Measurements from ENCODE around the gene KLHL41. TPM values are rescaled to one million over a fixed set of nuclear protein-coding genes. Genes with fewer than 3 reads are reported as not detected.

The KLHL41 gene
- total and polyA plus RNA-seq, 7 donors, result 0.17 to 3.2 (median 1.6) TPM; not detected in 1

GRCh38 chr2:169464882-169465281 is 44.6 kb upstream of the KLHL41 start:
- Histone ChIP-seq H3K4me1 (peaks cover 0 to 8% (median 6%) of the 10 kb centered on the region in 4 donors), H3K36me3 (no peaks in the 10 kb centered on the region), H3K9me3 (no peaks in the 10 kb centered on the region), H3K27me3 (no peaks in the 10 kb centered on the region), H3K27ac (no peak overlapping the region), H3K4me3 (no peak overlapping the region)
- TF ChIP-seq EP300 (IDR thresholded peaks at IDR 0.05) (no peak), POLR2A (IDR thresholded peaks at IDR 0.05) (no peak), POLR2AphosphoS5 (IDR thresholded peaks at IDR 0.05) (no peak), CTCF (IDR thresholded peaks at IDR 0.05) (no peak)
- no peak for DNase-seq
- 39 to 68% methylated on average over 2 of the region's 2 CpGs for WGBS, 2 donors
- intact Hi-C loops (cut with DNase I), result loop anchor here (10.0 kb wide), 1 partner anchor 490 kb away; no protein-coding TSS in a partner anchor

- Histone ChIP-seq H3K9me3 (no peaks in the 10 kb centered on the region), H3K36me3 (no peaks in the 10 kb centered on the region), H3K4me1 (no peaks in the 10 kb centered on the region), H3K4me3 (no peak overlapping the region), H3K27me3 (no peaks in the 10 kb centered on the region), H3K27ac (no peak overlapping the region)
- TF ChIP-seq EP300 (IDR thresholded peaks at IDR 0.05), result no peak
- no peak for TF ChIP-seq POLR2AphosphoS5 (IDR thresholded peaks at IDR 0.05)
- TF ChIP-seq CTCF (IDR thresholded peaks at IDR 0.05), result no peak
- TF ChIP-seq POLR2A (IDR thresholded peaks at IDR 0.05), result no peak
- 98 to 100% methylated on average over 1 of the region's 1 CpG for WGBS, 2 donors
- DNase-seq, result no peak
- intact Hi-C loops (cut with DNase I), result loop anchor here (10.0 kb wide), 1 partner anchor 494 kb away; no protein-coding TSS in a partner anchor
These were observed 40.7 kb upstream of the KLHL41 start for GRCh38 chr2:169468841-169469240.

- Histone ChIP-seq H3K27me3 (no peaks in the 10 kb centered on the region), H3K4me1 (no peaks in the 10 kb centered on the region), H3K27ac (no peak overlapping the region), H3K36me3 (no peaks in the 10 kb centered on the region), H3K9me3 (no peaks in the 10 kb centered on the region), H3K4me3 (no peak overlapping the region)
- DNase-seq, result no peak
- intact Hi-C loops (cut with DNase I), result loop anchor here (10.0 kb wide), 2 partner anchors 85 to 495 kb away; no protein-coding TSS in a partner anchor
- no peak for TF ChIP-seq POLR2AphosphoS5 (IDR thresholded peaks at IDR 0.05)
- no peak for TF ChIP-seq CTCF (IDR thresholded peaks at IDR 0.05)
- TF ChIP-seq EP300 (IDR thresholded peaks at IDR 0.05), result no peak
- TF ChIP-seq POLR2A (IDR thresholded peaks at IDR 0.05), result no peak
- WGBS, 2 donors, result 76 to 81% methylated on average over 3 of the region's 3 CpGs
These were observed 39.4 kb upstream of the KLHL41 start for GRCh38 chr2:169469952-169470572.

- intact Hi-C loops (cut with DNase I), result loop anchor here (10.0 kb wide), 1 partner anchor 83 kb away; no protein-coding TSS in a partner anchor
- no peaks in the 10 kb centered on the region for H3K4me1 ChIP-seq
- no peak overlapping the region for H3K27ac ChIP-seq
- H3K27me3 ChIP-seq, result no peaks in the 10 kb centered on the region
- DNase-seq, result no peak
- TF ChIP-seq EP300 (IDR thresholded peaks at IDR 0.05) (no peak), POLR2AphosphoS5 (IDR thresholded peaks at IDR 0.05) (no peak), CTCF (IDR thresholded peaks at IDR 0.05) (no peak), POLR2A (IDR thresholded peaks at IDR 0.05) (no peak)
- 66 to 90% methylated on average over 1 of the region's 1 CpG for WGBS, 2 donors
- no peaks in the 10 kb centered on the region for H3K9me3 ChIP-seq
- H3K36me3 ChIP-seq, result no peaks in the 10 kb centered on the region
- no peak overlapping the region for H3K4me3 ChIP-seq
These were observed 37.3 kb upstream of the KLHL41 start for GRCh38 chr2:169472249-169472648.

Measured in sigmoid colon (tissue), 7 donors.